Measurements from ENCODE around the gene GP1BB. TPM values are rescaled to one million over a fixed set of nuclear protein-coding genes. Genes with fewer than 3 reads are reported as not detected.

GP1BB gene
- total and polyA plus RNA-seq, 2 donors (not counting 3 experiments of a cell fraction or from before 2014, with no cell fraction given), result 1.7 to 6.2 TPM

GRCh38 chr22:19700790-19701419 lies 22.4 kb upstream of the GP1BB start:
- BruUV-seq (replicated peaks), result no TSS peak
- Histone ChIP-seq H4K20me1 (replicated peaks; ENCODE audit: control insufficient read depth, extremely low read depth, insufficient read depth, low read length) (no peaks in the 10 kb centered on the region), H3K4me2 (ENCODE audit: insufficient read depth, low read length) (no peak overlapping the region), H3K4me3 (replicated peaks in 1 of 3; ENCODE audit: insufficient read depth in 1 of 3, low read depth in 1 of 3, low read length in 3 of 3) (no peak overlapping the region), H3K27ac (ENCODE audit: insufficient read depth, low read depth, low read length) (no peak overlapping the region), H3K36me3 (ENCODE audit: control insufficient read depth in 2 of 2, extremely low read depth in 1 of 2, insufficient read depth in 2 of 2, low read length in 2 of 2) (no peaks in the 10 kb centered on the region), H3K4me1 (ENCODE audit: control insufficient read depth, extremely low read depth, insufficient read depth, low read length) (no peaks in the 10 kb centered on the region), H3K79me2 (ENCODE audit: control insufficient read depth, insufficient read depth, low read length) (no peaks in the 10 kb centered on the region), H2AFZ (ENCODE audit: low read depth, low read length) (no peak overlapping the region), H3K9me1 (replicated peaks; ENCODE audit: control insufficient read depth, extremely low read depth, insufficient read depth, low read length) (no peaks in the 10 kb centered on the region), H3K9ac (replicated peaks; ENCODE audit: extremely low read depth, insufficient read depth, low read length) (no peak overlapping the region), H3K9me3 (replicated peaks; ENCODE audit: control insufficient read depth, insufficient read depth, low read length) (no peaks in the 10 kb centered on the region), H3K27me3 (ENCODE audit: control insufficient read depth in 2 of 2, insufficient read depth in 2 of 2, low read length in 2 of 2) (peaks cover 0 to 7% of the 10 kb centered on the region in 2 experiments)
- intact Hi-C loops (cut with micrococcal nuclease), result no loop called here
- no peak for DNase-seq (ENCODE audit: low read depth, low spot score)
- TF ChIP-seq GATA2 (IDR thresholded peaks at IDR 0.05; ENCODE audit: insufficient read depth, insufficient read length, low read depth, low read length) (no peak), JUN (IDR thresholded peaks at IDR 0.05; ENCODE audit: borderline replicate concordance, insufficient read depth, insufficient read length, low read depth) (no peak), MYC (IDR thresholded peaks at IDR 0.05; ENCODE audit: low read depth, low read length) (no peak), CTCF (IDR thresholded peaks at IDR 0.05; ENCODE audit: extremely low read depth in 1 of 2, insufficient read depth in 1 of 2, low read depth in 1 of 2, low read length in 2 of 2) (no peak), MAX (IDR thresholded peaks at IDR 0.05; ENCODE audit: insufficient read depth, insufficient read length) (no peak), POLR2A (IDR thresholded peaks at IDR 0.05; ENCODE audit: low read depth, low read length) (no peak), EZH2 (IDR thresholded peaks at IDR 0.05; ENCODE audit: borderline replicate concordance, low read depth, low read length, severe bottlenecking) (no peak), POLR2AphosphoS5 (IDR thresholded peaks at IDR 0.05; ENCODE audit: insufficient read depth, low read depth, low read length) (no peak)
- no peak for FAIRE-seq
- ChIA-PET CTCF (interaction anchor here (2.4 kb wide), 1 partner anchor 21 kb away, joined by 10 read pairs; no protein-coding TSS in a partner anchor), POLR2A (no interaction called here)
- dilution Hi-C loops (cut with MboI; ENCODE audit: extremely low pct_ligation_motif_present, low sequenced_read_pairs), result no loop called here

Measured in endothelial cell of umbilical vein (primary cell).